Endothelial cell of umbilical vein (primary cell): Measurements from ENCODE around the gene SDF4. TPM values are rescaled to one million over a fixed set of nuclear protein-coding genes. Genes with fewer than 3 reads are reported as not detected.
A peak's percentile ranks its signal among the peaks of the same experiment; 100 is the strongest.

Experiments
- BruUV-seq: library from RNA; stranded (reverse); fragments of 400-500 nt; replicated peaks from 2 replicates; lab custom pipeline; 2021; lab: Mats Ljungman, UMichigan
- CTCF ChIA-PET: fragments of 300-600, 350-600 bp; sonication (Branson Sonifier 250); formaldehyde crosslinking; loops from one replicate; lab custom pipeline; 2021; ENCODE audit warnings: antibody characterized with exemption, inconsistent platforms; lab: Charles Lee
- POLR2A ChIA-PET: fragments of 300-600, 350-600 bp; sonication (Branson Sonifier 250); formaldehyde crosslinking; loops from one replicate; lab custom pipeline; 2021; ENCODE audit warnings: antibody characterized with exemption, inconsistent platforms; lab: Charles Lee
- DNase-seq: peaks from one replicate; pipeline ENCODE4 v3.0.0-alpha.2; 2011; ENCODE audit warnings: low read depth, low spot score
- FAIRE-seq: peaks from 2 replicates; lab custom pipeline; 2011; peaks lifted over from hg19 to GRCh38; lab: Jason Lieb, UNC
- H2AFZ ChIP-seq: 2 replicates; pipeline ENCODE4 v1.6.0; 2012; ENCODE audit warnings: low read depth, low read length, control low read depth, inconsistent platforms
- H3K27ac ChIP-seq: 2 replicates; pipeline ENCODE4 v1.5.1; 2011; ENCODE audit warnings: low read depth, mild to moderate bottlenecking, control low read depth, low read length, moderate library complexity; ENCODE audit not compliant: insufficient read depth
- H3K27me3 ChIP-seq, 2 experiments: 2 replicates each; pipeline versions ENCODE4 v1.6.0 to v1.6.1; 2011; ENCODE audit warnings: low read length in 2 of 2, mixed read lengths in 1 of 2; ENCODE audit not compliant: control insufficient read depth in 2 of 2, insufficient read depth in 2 of 2
- H3K36me3 ChIP-seq, 2 experiments: 2 replicates in 1 of 2; 3 replicates in 1 of 2; pipeline ENCODE4 v1.5.1; 2011; ENCODE audit warnings: low read length in 2 of 2, mild to moderate bottlenecking in 1 of 2, moderate library complexity in 1 of 2; ENCODE audit not compliant: control insufficient read depth in 2 of 2, insufficient read depth in 2 of 2; ENCODE audit errors: extremely low read depth in 1 of 2
- H3K4me1 ChIP-seq: 3 replicates; pipeline ENCODE4 v1.5.1; 2011; ENCODE audit warnings: mild to moderate bottlenecking, low read length; ENCODE audit not compliant: control insufficient read depth, insufficient read depth; ENCODE audit errors: extremely low read depth
- H3K4me2 ChIP-seq: 2 replicates; pipeline ENCODE4 v1.6.1; 2011; ENCODE audit warnings: low read length, control low read depth, mixed read lengths; ENCODE audit not compliant: insufficient read depth
- H3K4me3 ChIP-seq, 3 experiments: fragments of 200-600 bp in 1 of 3; sonication (generic), shearing (Covaris generic) in 1 of 3; replicated peaks in 1 of 3; 2 replicates each; pipeline ENCODE4 v1.5.1; 2011 to 2016; ENCODE audit warnings: control low read depth in 3 of 3, low read length in 3 of 3, mild to moderate bottlenecking in 2 of 3, inconsistent platforms in 1 of 3, low read depth in 1 of 3, moderate library complexity in 1 of 3; ENCODE audit not compliant: insufficient read depth in 1 of 3
- H3K79me2 ChIP-seq: 2 replicates; pipeline ENCODE4 v1.6.0; 2012; ENCODE audit warnings: low read length, inconsistent platforms; ENCODE audit not compliant: control insufficient read depth, insufficient read depth
- H3K9ac ChIP-seq: replicated peaks from 2 replicates; pipeline ENCODE3; 2011; ENCODE audit warnings: low read length, control low read depth; ENCODE audit not compliant: insufficient read depth; ENCODE audit errors: extremely low read depth
- H3K9me1 ChIP-seq: replicated peaks from 3 replicates; pipeline ENCODE4 v1.6.0; 2011; ENCODE audit warnings: mild to moderate bottlenecking, low read length; ENCODE audit not compliant: control insufficient read depth, insufficient read depth; ENCODE audit errors: extremely low read depth
- H3K9me3 ChIP-seq: replicated peaks from 2 replicates; pipeline ENCODE4 v1.5.1; 2012; ENCODE audit warnings: low read length, inconsistent platforms; ENCODE audit not compliant: control insufficient read depth, insufficient read depth
- H4K20me1 ChIP-seq: replicated peaks from 2 replicates; pipeline ENCODE3; 2011; ENCODE audit warnings: mild to moderate bottlenecking, low read length; ENCODE audit not compliant: control insufficient read depth, insufficient read depth; ENCODE audit errors: extremely low read depth
- CTCF ChIP-seq, 2 donors: IDR thresholded peaks; 1 replicate in 1 of 2; 2 replicates in 1 of 2; pipeline ENCODE4 v1.5.1; 2011; ENCODE audit warnings: low read length in 2 of 2, mild to moderate bottlenecking in 2 of 2, moderate library complexity in 2 of 2, control low read depth in 1 of 2, inconsistent platforms in 1 of 2, low read depth in 1 of 2; ENCODE audit not compliant: insufficient read depth in 1 of 2; ENCODE audit errors: extremely low read depth in 1 of 2
- POLR2A ChIP-seq: IDR thresholded peaks from 2 replicates; pipeline ENCODE4 v1.6.1; 2012; ENCODE audit warnings: low read depth, mild to moderate bottlenecking, control low read depth, low read length
- POLR2AphosphoS5 ChIP-seq: IDR thresholded peaks from 2 replicates; pipeline ENCODE4 v1.6.1; 2012; ENCODE audit warnings: low read depth, mild to moderate bottlenecking, control low read depth, low read length, moderate library complexity; ENCODE audit not compliant: insufficient read depth
- dilution Hi-C: fragments of 300-500 bp; cut with MboI; formaldehyde crosslinking; loops from one replicate; pipeline ENCODE4 v1.15.0; 2019; ENCODE audit warnings: low sequenced_read_pairs; ENCODE audit not compliant: extremely low pct_ligation_motif_present
- intact Hi-C: fragments of 100-400 bp; cut with micrococcal nuclease; formaldehyde crosslinking; loops from one replicate; pipeline ENCODE4 v1.10.0; 2022
- polyA plus RNA-seq, 4 experiments: library from polyadenylated mRNA; depleted of rRNA in 3 of 4; stranded (reverse) in 3 of 4; unstranded in 1 of 4; fragments of >200 nt; gene quantifications; 2 replicates each; pipeline versions ENCODE4 v1.2.1 to v1.2.3, GENCODE V29; 2011 to 2012; ENCODE audit warnings: missing spikeins in 1 of 4
- total RNA-seq: library from RNA; stranded (reverse); gene quantifications from 2 replicates; pipeline ENCODE4 v1.2.3, GENCODE V29; 2021

The SDF4 gene
- total and polyA plus RNA-seq, 2 donors (not counting 3 experiments of a cell fraction or from before 2014, with no cell fraction given), result 175 to 185 TPM

- Histone ChIP-seq H3K9ac (peak overlapping the region; percentile 90), H2AFZ (no peak overlapping the region), H3K27me3 (no peaks in the 10 kb centered on the region), H3K4me1 (peaks cover 24% of the 10 kb centered on the region), H3K36me3 (peaks cover 0 to 6% of the 10 kb centered on the region in 2 experiments), H3K4me2 (peak overlapping the region; percentile 32), H3K9me3 (no peaks in the 10 kb centered on the region), H3K27ac (peak overlapping the region; percentile 69), H3K9me1 (no peaks in the 10 kb centered on the region), H3K4me3 (peak overlapping the region; percentile 43 to 72 (median 64)), H4K20me1 (no peaks in the 10 kb centered on the region), H3K79me2 (peaks cover 50% of the 10 kb centered on the region)
- FAIRE-seq (peak; percentile 69), DNase-seq (peak; percentile 51)
- CTCF ChIA-PET, result interaction anchor here (1.0 to 2.1 kb wide), 6 partner anchors 18 to 288 kb away, joined by 3 to 11 read pairs (median 7); no protein-coding TSS in a partner anchor
- dilution Hi-C loops, result no loop called here
- intact Hi-C loops, result loop anchor here (2.0 to 5.0 kb wide), 3 partner anchors 26 to 260 kb away; partner anchors contain the start of genes C1QTNF12, ISG15 and PUSL1
- POLR2A ChIA-PET, result interaction anchor here (0.7 kb wide), 1 partner anchor 41 kb away, joined by 3 read pairs; no protein-coding TSS in a partner anchor
- TF ChIP-seq CTCF (IDR thresholded peaks at IDR 0.05; ENCODE audit: extremely low read depth in 1 of 2, insufficient read depth in 1 of 2, low read depth in 1 of 2, low read length in 2 of 2) (no peak), POLR2AphosphoS5 (peak; percentile 24), POLR2A (no peak)
- BruUV-seq, result TSS peak; percentile 77
Measured at GRCh38 chr1:1272341-1273208, 40.8 kb upstream of the SDF4 start.
